ENCODE data around the gene GEMIN4. TPM values are rescaled to one million over a fixed set of nuclear protein-coding genes. Genes with fewer than 3 reads are reported as not detected.

Gene GEMIN4
- total RNA-seq, 1 donor from 2014 or later, result 18.4 TPM

DNA sequence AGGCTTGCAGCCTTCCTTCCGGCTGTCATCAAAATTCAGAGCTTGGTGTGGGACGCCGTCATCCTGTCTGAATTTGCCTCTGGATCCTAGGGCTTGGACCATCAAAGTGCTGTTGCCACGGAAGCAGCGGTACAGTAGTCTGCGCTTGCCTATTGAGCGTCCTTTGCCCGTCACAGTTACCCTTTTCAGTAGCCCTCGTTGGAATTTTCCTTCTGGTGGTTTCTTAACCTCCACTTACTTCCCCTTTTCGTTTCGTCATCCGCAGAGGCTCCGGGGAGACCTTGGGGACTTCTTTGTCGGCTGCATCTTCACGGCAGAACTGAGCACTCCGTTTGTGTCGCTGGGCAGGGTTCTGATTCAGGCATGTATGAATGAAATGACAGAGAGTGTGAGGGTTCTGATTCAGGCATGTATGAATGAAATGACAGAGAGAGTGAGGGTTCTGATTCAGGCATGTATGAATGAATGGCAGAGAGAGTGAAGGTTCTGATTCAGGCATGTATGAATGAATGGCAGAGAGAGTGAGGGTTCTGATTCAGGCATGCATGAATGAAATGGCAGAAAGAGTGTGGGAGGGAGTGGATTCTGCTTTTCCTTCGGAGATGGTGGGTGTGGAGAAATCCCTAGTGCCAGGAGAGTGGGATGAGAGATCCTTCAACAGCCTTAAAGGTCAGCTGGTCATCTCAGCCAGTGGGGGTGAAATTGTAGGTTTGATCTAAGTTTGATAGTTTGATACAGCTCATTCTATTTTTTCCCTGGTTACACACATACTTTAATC lies 11.6 kb downstream of the GEMIN4 start:
- H2AFZ ChIP-seq (ENCODE audit: low read depth, low read length), result no peak overlapping the region
- H4K20me1 ChIP-seq (ENCODE audit: insufficient read depth, low read length), result peaks cover 79% of the 10 kb centered on the region
- H3K9me3 ChIP-seq (ENCODE audit: insufficient read depth, low read depth, low read length), result no peaks in the 10 kb centered on the region
- no peak overlapping the region for H3K27ac Mint-ChIP-seq (ENCODE audit: unreplicated experiment)
- FAIRE-seq, result no peak
- H3K27me3 Mint-ChIP-seq (ENCODE audit: low read depth, unreplicated experiment), result no peaks in the 10 kb centered on the region
- peaks cover 2% of the 10 kb centered on the region for H3K9me3 Mint-ChIP-seq (ENCODE audit: unreplicated experiment)
- H3K4me2 ChIP-seq (ENCODE audit: low read length), result peak overlapping the region; percentile 15
- no peak for TF ChIP-seq EZH2 (IDR thresholded peaks at IDR 0.05; ENCODE audit: insufficient read depth, low read length)
- no peak overlapping the region for H3K27ac ChIP-seq (ENCODE audit: low read depth, low read length)
- H3K36me3 ChIP-seq (ENCODE audit: insufficient read depth, low read length), result peaks cover 50% of the 10 kb centered on the region
- peaks cover 52% of the 10 kb centered on the region for H3K79me2 ChIP-seq (ENCODE audit: insufficient read depth, low read length)
- H3K36me3 Mint-ChIP-seq (ENCODE audit: low read depth, unreplicated experiment), result peaks cover 40% of the 10 kb centered on the region
- no peak overlapping the region for H3K4me3 Mint-ChIP-seq (ENCODE audit: unreplicated experiment)
- no peaks in the 10 kb centered on the region for H3K4me1 Mint-ChIP-seq (ENCODE audit: low read depth, unreplicated experiment)
- H3K27me3 ChIP-seq (ENCODE audit: insufficient read depth, low read length), result no peaks in the 10 kb centered on the region
- H3K4me3 ChIP-seq (ENCODE audit: insufficient read depth, low read depth, low read length), result no peak overlapping the region
- no peak for DNase-seq (ENCODE audit: low read depth)
- no peak overlapping the region for H3K9ac ChIP-seq (ENCODE audit: low read length)
- peaks cover 4% of the 10 kb centered on the region for H3K4me1 ChIP-seq (ENCODE audit: insufficient read depth, low read length)

DNA sequence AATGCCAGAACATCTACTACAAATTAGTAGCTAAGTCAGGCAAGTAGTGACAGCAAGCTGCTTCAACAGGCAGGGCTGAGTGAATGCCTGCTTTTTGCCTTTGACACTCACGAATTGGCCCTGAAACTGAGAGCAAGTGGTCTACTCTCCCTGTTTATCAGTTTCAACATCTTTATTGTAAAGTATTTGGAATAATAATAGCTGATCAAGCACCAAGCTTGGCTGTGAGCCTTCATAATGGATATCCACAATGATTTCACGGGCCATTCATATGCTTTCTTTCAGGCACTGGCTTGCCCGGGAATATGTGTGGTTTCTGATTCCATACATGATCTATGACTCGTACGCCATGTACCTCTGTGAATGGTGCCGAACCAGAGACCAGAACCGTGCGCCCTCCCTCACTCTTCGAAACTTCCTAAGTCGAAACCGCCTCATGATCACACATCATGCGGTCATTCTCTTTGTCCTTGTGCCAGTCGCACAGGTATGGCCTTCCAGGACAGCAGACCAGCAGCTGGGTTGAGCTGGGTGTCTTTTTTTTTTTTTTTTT lies 14.4 kb downstream of the GEMIN4 start:
- Histone ChIP-seq H2AFZ (ENCODE audit: low read depth, low read length) (no peak overlapping the region), H3K36me3 (ENCODE audit: insufficient read depth, low read length) (peaks cover 30% of the 10 kb centered on the region)

DNA sequence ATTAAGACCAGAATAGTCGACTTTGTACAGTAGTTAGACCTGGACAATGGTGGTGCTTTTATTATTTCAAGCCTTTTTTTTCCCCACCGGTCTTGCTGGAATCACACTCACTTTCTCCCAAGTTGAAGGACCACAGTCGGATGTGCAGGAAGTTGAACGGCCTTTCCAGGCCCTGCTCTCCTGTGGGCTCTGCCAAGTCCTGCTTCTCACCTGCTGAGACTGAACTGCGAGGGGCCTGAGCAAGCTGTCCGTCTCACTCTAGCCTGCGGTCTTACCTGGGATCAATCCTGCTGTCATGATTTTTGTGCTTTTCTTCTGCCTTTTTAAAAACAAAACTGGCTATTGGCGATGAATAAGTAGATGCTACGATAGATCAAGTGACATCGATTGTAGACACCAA lies 18.3 kb downstream of the GEMIN4 start:
- H3K9ac ChIP-seq (ENCODE audit: low read length), result peak overlapping the region; percentile 74
- peaks cover 51% of the 10 kb centered on the region for H3K79me2 ChIP-seq (ENCODE audit: insufficient read depth, low read length)

More for the DNA sequence above, 14.4 kb downstream of the GEMIN4 start:
- TF ChIP-seq EZH2 (IDR thresholded peaks at IDR 0.05; ENCODE audit: insufficient read depth, low read length), result no peak
- TF ChIP-seq, protein P1, sequence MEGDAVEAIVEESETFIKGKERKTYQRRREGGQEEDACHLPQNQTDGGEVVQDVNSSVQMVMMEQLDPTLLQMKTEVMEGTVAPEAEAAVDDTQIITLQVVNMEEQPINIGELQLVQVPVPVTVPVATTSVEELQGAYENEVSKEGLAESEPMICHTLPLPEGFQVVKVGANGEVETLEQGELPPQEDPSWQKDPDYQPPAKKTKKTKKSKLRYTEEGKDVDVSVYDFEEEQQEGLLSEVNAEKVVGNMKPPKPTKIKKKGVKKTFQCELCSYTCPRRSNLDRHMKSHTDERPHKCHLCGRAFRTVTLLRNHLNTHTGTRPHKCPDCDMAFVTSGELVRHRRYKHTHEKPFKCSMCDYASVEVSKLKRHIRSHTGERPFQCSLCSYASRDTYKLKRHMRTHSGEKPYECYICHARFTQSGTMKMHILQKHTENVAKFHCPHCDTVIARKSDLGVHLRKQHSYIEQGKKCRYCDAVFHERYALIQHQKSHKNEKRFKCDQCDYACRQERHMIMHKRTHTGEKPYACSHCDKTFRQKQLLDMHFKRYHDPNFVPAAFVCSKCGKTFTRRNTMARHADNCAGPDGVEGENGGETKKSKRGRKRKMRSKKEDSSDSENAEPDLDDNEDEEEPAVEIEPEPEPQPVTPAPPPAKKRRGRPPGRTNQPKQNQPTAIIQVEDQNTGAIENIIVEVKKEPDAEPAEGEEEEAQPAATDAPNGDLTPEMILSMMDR (IDR thresholded peaks at IDR 0.05; ENCODE audit: insufficient read depth, low read depth, low read length), result no peak
- Histone ChIP-seq H3K9ac (ENCODE audit: low read length) (no peak overlapping the region), H4K20me1 (ENCODE audit: insufficient read depth, low read length) (peaks cover 76% of the 10 kb centered on the region), H3K79me2 (ENCODE audit: insufficient read depth, low read length) (peaks cover 64% of the 10 kb centered on the region), H3K27me3 (ENCODE audit: insufficient read depth, low read length) (no peaks in the 10 kb centered on the region), H3K4me2 (ENCODE audit: low read length) (no peak overlapping the region), H3K27ac (ENCODE audit: low read depth, low read length) (no peak overlapping the region), H3K4me3 (ENCODE audit: insufficient read depth, low read depth, low read length) (no peak overlapping the region), H3K4me1 (ENCODE audit: insufficient read depth, low read length) (peaks cover 18% of the 10 kb centered on the region), H3K9me3 (ENCODE audit: insufficient read depth, low read depth, low read length) (no peaks in the 10 kb centered on the region)
- H3K27ac Mint-ChIP-seq (ENCODE audit: unreplicated experiment), result no peak overlapping the region
- H3K4me3 Mint-ChIP-seq (ENCODE audit: unreplicated experiment), result no peak overlapping the region
- H3K9me3 Mint-ChIP-seq (ENCODE audit: unreplicated experiment), result no peaks in the 10 kb centered on the region
- no peak for DNase-seq (ENCODE audit: low read depth)
- no peak for FAIRE-seq
- H3K27me3 Mint-ChIP-seq (ENCODE audit: low read depth, unreplicated experiment), result no peaks in the 10 kb centered on the region
- H3K36me3 Mint-ChIP-seq (ENCODE audit: low read depth, unreplicated experiment), result peaks cover 28% of the 10 kb centered on the region
- peaks cover 5% of the 10 kb centered on the region for H3K4me1 Mint-ChIP-seq (ENCODE audit: low read depth, unreplicated experiment)

More for the DNA sequence above, 18.3 kb downstream of the GEMIN4 start:
- FAIRE-seq, result no peak
- Mint-ChIP-seq H3K27me3 (ENCODE audit: low read depth, unreplicated experiment) (peaks cover 3% of the 10 kb centered on the region), H3K4me1 (ENCODE audit: low read depth, unreplicated experiment) (peaks cover 7% of the 10 kb centered on the region), H3K9me3 (ENCODE audit: unreplicated experiment) (no peaks in the 10 kb centered on the region), H3K4me3 (ENCODE audit: unreplicated experiment) (peak overlapping the region; percentile 93), H3K27ac (ENCODE audit: unreplicated experiment) (peak overlapping the region; percentile 87), H3K36me3 (ENCODE audit: low read depth, unreplicated experiment) (peaks cover 8% of the 10 kb centered on the region)
- Histone ChIP-seq H3K27ac (ENCODE audit: low read depth, low read length) (no peak overlapping the region), H3K27me3 (ENCODE audit: insufficient read depth, low read length) (no peaks in the 10 kb centered on the region), H3K4me3 (ENCODE audit: insufficient read depth, low read depth, low read length) (peak overlapping the region; percentile 76), H3K9me3 (ENCODE audit: insufficient read depth, low read depth, low read length) (no peaks in the 10 kb centered on the region), H3K36me3 (ENCODE audit: insufficient read depth, low read length) (peaks cover 10% of the 10 kb centered on the region), H4K20me1 (ENCODE audit: insufficient read depth, low read length) (peaks cover 57% of the 10 kb centered on the region), H3K4me2 (ENCODE audit: low read length) (peak overlapping the region; percentile 97), H3K4me1 (ENCODE audit: insufficient read depth, low read length) (peaks cover 18% of the 10 kb centered on the region), H2AFZ (ENCODE audit: low read depth, low read length) (no peak overlapping the region)
- TF ChIP-seq, protein P1 (IDR thresholded peaks at IDR 0.05; ENCODE audit: insufficient read depth, low read depth, low read length), result no peak
- TF ChIP-seq EZH2 (IDR thresholded peaks at IDR 0.05; ENCODE audit: insufficient read depth, low read length), result no peak
- DNase-seq (ENCODE audit: low read depth), result no peak

Measured in astrocyte (in vitro differentiated cells and primary cell).